Transverse colon (tissue), 4 donors: ENCODE data around the gene HSD17B8. TPM values are rescaled to one million over a fixed set of nuclear protein-coding genes. Genes with fewer than 3 reads are reported as not detected.
A peak's percentile ranks its signal among the peaks of the same experiment; 100 is the strongest.

Experiments
- DNase-seq: peaks from one replicate; pipeline ENCODE4 v3.0.0-alpha.2; 2019
- H3K27ac ChIP-seq, 4 donors: fragments of 200-600 bp; sonication (generic); 2 replicates each; pipeline ENCODE4 v1.5.1; 2016 to 2018; ENCODE audit warnings: inconsistent platforms in 4 of 4
- H3K27me3 ChIP-seq: fragments of 200-600 bp; sonication (generic); 2 replicates; pipeline ENCODE4 v1.5.1; 2017; ENCODE audit warnings: inconsistent platforms
- H3K36me3 ChIP-seq, 4 donors: fragments of 200-600 bp; sonication (generic); 2 replicates each; pipeline ENCODE4 v1.5.1; 2017 to 2019; ENCODE audit warnings: inconsistent platforms in 4 of 4
- H3K4me1 ChIP-seq, 4 donors: fragments of 200-600 bp; sonication (generic); 2 replicates each; pipeline ENCODE4 v1.5.1; 2017 to 2020; ENCODE audit warnings: inconsistent platforms in 4 of 4
- H3K4me3 ChIP-seq, 4 donors: fragments of 200-600 bp; sonication (generic); 1 replicate in 1 of 4; 2 replicates in 3 of 4; pipeline versions ENCODE4 v1.5.1 to v1.6.1; 2017 to 2019; ENCODE audit warnings: inconsistent platforms in 4 of 4
- H3K9me3 ChIP-seq, 2 donors: fragments of 200-600 bp; sonication (generic); 2 replicates each; pipeline ENCODE4 v1.5.1; 2017 to 2019; ENCODE audit warnings: inconsistent platforms in 2 of 2
- EP300 ChIP-seq: sonication (generic); formaldehyde crosslinking; IDR thresholded peaks from one replicate; pipeline ENCODE4 v1.6.1; 2017; ENCODE audit warnings: antibody characterized with exemption, low read depth
- POLR2A ChIP-seq: fragments of 450-650 bp; IDR thresholded peaks from one replicate; pipeline ENCODE4 v1.6.1; 2016; ENCODE audit warnings: antibody characterized with exemption, mild to moderate bottlenecking, moderate library complexity
- POLR2AphosphoS5 ChIP-seq, 3 donors: sonication (generic); formaldehyde crosslinking; IDR thresholded peaks; one replicate each; pipeline ENCODE4 v1.6.1; 2016; ENCODE audit warnings: antibody characterized with exemption in 3 of 3
- WGBS, 2 donors: methylation state at CpG; one replicate each; pipeline ENCODE4 v1.1.5; 2018; ENCODE audit warnings: low coverage in 1 of 2; 5-methylcytosine and 5-hydroxymethylcytosine counted together
- in situ Hi-C, 4 donors: fragments of 200-750 bp; cut with MboI; loops; one replicate each; pipeline versions ENCODE4 v1.15.0 to v1.15.1; 2017; ENCODE audit warnings: low sequenced_read_pairs in 3 of 4, low pct_ligation_motif_present in 1 of 4, low pct_unique_long_range_greater_than_20kb in 1 of 4
- intact Hi-C: fragments of 100-400 bp; cut with DNase I; formaldehyde crosslinking; loops from one replicate; pipeline ENCODE4 v1.15.1; 2023; ENCODE audit warnings: low total_unique reads
- total RNA-seq, 4 donors: library from RNA; depleted of rRNA; stranded (reverse); fragments of >200 nt; gene quantifications; one replicate each; pipeline ENCODE4 v1.1.0, GENCODE V29; 2016
- TF ChIP-seq, protein P1 (sequence below), 5 experiments: fragments of 200-600 bp in 3 of 5; fragments of 450-650 bp in 2 of 5; sonication (generic) in 3 of 5; IDR thresholded peaks; 1 replicate in 2 of 5; 2 replicates in 3 of 5; pipeline ENCODE4 v1.5.1; 2016 to 2017; ENCODE audit warnings: antibody characterized with exemption in 5 of 5, inconsistent platforms in 3 of 5, mild to moderate bottlenecking in 2 of 5, moderate library complexity in 1 of 5

Gene HSD17B8
- 10 to 100 TPM; 34.3 to 65.7 (median 43.1) TPM for total RNA-seq

- in situ Hi-C loops (no loop called here), intact Hi-C loops (no loop called here)
- peak; percentile 97 for DNase-seq
- Histone ChIP-seq H3K4me3 (peak within 1 kb of the TSS; percentile 24 to 83 (median 66)), H3K4me1 (peaks cover 21 to 57% (median 44%) of the 10 kb centered on the region in 4 donors), H3K9me3 (no peaks in the 10 kb centered on the region), H3K36me3 (peaks cover 0 to 6% (median 1%) of the 10 kb centered on the region in 4 donors), H3K27me3 (no peaks in the 10 kb centered on the region), H3K27ac (peak within 1 kb of the TSS; percentile 76 to 88 (median 80))
- WGBS, 2 donors: 0% methylated on average over 2 to 37 of the region's 48 CpGs
- peak; percentile 14 to 74 (median 54) for TF ChIP-seq POLR2AphosphoS5 (IDR thresholded peaks at IDR 0.05)
- TF ChIP-seq POLR2A: peak; percentile 56
- no peak for TF ChIP-seq EP300
Measured at GRCh38 chr6:33204415-33205190, at the start of gene HSD17B8. TSS of gene HSD17B8 (plus strand) at chr6:33204655. CDS start at chr6:33204669, 14 bp downstream.

GRCh38 chr6:33156561-33156960 lies 47.9 kb upstream of the HSD17B8 start:
- TF ChIP-seq EP300 (no peak), POLR2AphosphoS5 (IDR thresholded peaks at IDR 0.05) (no peak)
- Histone ChIP-seq H3K36me3 (no peaks in the 10 kb centered on the region), H3K4me3 (no peak overlapping the region), H3K27ac (no peak overlapping the region), H3K9me3 (peaks cover 0 to 9% of the 10 kb centered on the region in 2 donors), H3K4me1 (peaks cover 4 to 11% (median 11%) of the 10 kb centered on the region in 4 donors), H3K27me3 (peaks cover 5% of the 10 kb centered on the region)
- 72 to 84% methylated on average over 4 to 6 of the region's 6 CpGs for WGBS, 2 donors
- no peak for DNase-seq
- in situ Hi-C loops: no loop called here
- intact Hi-C loops: no loop called here

DNA sequence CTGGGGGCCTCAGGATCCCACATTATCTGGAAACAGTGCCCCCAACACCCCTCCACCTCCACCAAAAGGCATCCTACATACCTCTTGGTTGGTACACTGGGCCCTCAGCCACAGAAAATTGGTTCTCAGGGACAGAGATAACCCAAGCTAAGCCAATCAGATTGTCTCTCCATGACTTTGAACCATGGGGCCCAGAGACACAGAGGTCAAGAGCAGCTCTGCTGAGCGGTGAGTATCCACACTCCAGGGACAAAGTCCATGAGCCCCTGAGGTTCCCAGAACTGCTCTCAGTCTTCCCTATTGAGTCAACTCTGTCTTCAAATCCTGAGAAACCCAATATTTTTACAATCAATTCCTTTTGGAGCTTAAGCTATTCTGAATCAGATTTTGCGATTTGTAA lies 47.5 kb upstream of the HSD17B8 start:
- Histone ChIP-seq H3K36me3 (no peaks in the 10 kb centered on the region), H3K27me3 (peaks cover 5% of the 10 kb centered on the region), H3K9me3 (peaks cover 0 to 6% of the 10 kb centered on the region in 2 donors), H3K27ac (no peak overlapping the region), H3K4me3 (no peak overlapping the region), H3K4me1 (peaks cover 4 to 15% (median 15%) of the 10 kb centered on the region in 4 donors)
- intact Hi-C loops: no loop called here
- in situ Hi-C loops: no loop called here
- WGBS, 2 donors: 81 to 90% methylated on average over 2 of the region's 2 CpGs
- no peak for DNase-seq
- TF ChIP-seq POLR2AphosphoS5 (IDR thresholded peaks at IDR 0.05) (no peak), POLR2A (no peak), EP300 (no peak)
- TF ChIP-seq, protein P1, sequence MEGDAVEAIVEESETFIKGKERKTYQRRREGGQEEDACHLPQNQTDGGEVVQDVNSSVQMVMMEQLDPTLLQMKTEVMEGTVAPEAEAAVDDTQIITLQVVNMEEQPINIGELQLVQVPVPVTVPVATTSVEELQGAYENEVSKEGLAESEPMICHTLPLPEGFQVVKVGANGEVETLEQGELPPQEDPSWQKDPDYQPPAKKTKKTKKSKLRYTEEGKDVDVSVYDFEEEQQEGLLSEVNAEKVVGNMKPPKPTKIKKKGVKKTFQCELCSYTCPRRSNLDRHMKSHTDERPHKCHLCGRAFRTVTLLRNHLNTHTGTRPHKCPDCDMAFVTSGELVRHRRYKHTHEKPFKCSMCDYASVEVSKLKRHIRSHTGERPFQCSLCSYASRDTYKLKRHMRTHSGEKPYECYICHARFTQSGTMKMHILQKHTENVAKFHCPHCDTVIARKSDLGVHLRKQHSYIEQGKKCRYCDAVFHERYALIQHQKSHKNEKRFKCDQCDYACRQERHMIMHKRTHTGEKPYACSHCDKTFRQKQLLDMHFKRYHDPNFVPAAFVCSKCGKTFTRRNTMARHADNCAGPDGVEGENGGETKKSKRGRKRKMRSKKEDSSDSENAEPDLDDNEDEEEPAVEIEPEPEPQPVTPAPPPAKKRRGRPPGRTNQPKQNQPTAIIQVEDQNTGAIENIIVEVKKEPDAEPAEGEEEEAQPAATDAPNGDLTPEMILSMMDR (IDR thresholded peaks at IDR 0.05): no peak

GRCh38 chr6:33160096-33160495 lies 44.4 kb upstream of the HSD17B8 start:
- H3K27ac ChIP-seq: peak overlapping the region in 2 of 4 donors; percentile 77 to 82

More at GRCh38 chr6:33160096-33160495, 44.4 kb upstream of the HSD17B8 start:
- 95% methylated on average over 11 of the region's 11 CpGs; no CpG with 5 or more reads in 1 of the 2 donors for WGBS, 2 donors
- Histone ChIP-seq H3K4me1 (peaks cover 4 to 17% (median 15%) of the 10 kb centered on the region in 4 donors), H3K9me3 (no peaks in the 10 kb centered on the region), H3K4me3 (no peak overlapping the region), H3K36me3 (no peaks in the 10 kb centered on the region), H3K27me3 (no peaks in the 10 kb centered on the region)
- intact Hi-C loops: loop anchor here (10.0 kb wide), 1 partner anchor 85 kb away; no protein-coding TSS in a partner anchor
- in situ Hi-C loops: loop anchor here in 2 of 4 donors (10.0 kb wide), 1 partner anchor 85 kb away; no protein-coding TSS in a partner anchor
- TF ChIP-seq POLR2AphosphoS5 (IDR thresholded peaks at IDR 0.05) (no peak), POLR2A (no peak), EP300 (no peak)
- TF ChIP-seq, protein P1 (IDR thresholded peaks at IDR 0.05): no peak
- DNase-seq: no peak
